ENCODE data around the gene PBXIP1.

The PBXIP1 gene

DNA sequence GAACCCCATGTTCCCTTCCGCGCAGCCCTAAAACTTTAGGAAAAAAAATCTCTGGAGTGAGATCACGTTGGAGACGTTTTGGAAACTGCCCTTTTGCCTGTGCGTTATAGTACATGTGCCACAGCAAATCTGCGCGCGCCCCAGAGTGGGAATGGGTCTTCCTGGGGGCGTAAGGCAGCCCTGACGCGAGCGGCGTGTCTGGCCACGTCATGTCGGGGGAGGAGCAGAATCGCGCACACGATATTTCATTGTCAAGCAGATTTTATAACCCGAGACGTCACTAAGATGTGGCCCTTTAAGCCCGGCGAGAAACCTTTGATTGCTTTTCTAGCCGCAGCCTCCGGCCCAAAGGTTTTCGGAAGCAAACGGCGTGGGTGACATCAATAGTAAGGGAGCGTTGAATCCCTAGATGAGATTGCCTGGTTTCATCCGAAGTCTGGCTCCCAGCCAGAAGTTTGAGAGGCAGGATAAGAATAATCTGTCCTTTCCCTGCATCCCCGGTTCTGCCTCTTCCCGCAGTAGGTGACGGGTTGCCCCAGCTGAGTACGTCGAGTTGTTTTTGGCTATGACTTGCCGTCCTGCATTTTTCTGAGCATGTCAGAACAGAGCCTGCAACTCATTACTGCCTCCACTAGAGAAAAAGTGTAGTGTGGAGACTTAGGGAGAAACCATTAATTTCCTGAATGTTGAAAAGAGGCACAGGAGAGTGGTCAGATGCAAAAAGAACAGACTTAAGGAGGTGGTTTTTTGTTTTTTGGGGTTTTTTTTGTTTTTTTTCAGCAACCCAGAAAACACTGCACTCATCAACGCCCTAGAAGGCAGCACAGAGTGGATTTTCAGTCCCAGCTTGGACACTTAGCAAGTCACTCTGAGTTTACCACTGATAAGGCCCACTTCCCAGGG lies 18.6 kb downstream of the PBXIP1 start:
- Histone ChIP-seq H3K4me1 (ENCODE audit: control insufficient read depth, low read depth, low read length) (peaks cover 12% of the 10 kb centered on the region), H3K27ac (ENCODE audit: low read length) (peak overlapping the region; percentile 100), H3K9ac (ENCODE audit: low read length) (peak overlapping the region; percentile 95)

GRCh38 chr1:154936555-154937084 lies 19.3 kb downstream of the PBXIP1 start, which contains the start of gene PMVK:
Gene PMVK, minus strand, starts transcription at chr1:154936719. Its CDS starts 34 bp downstream, at chr1:154936685.
- H3K9me3 ChIP-seq (ENCODE audit: control insufficient read depth, low read depth, low read length), result no peaks in the 10 kb centered on the region
- no peaks in the 10 kb centered on the region for H3K27me3 ChIP-seq (ENCODE audit: control insufficient read depth, insufficient read depth, low read length)
- peak within 1 kb of the TSS; percentile 90 for H3K4me3 ChIP-seq (ENCODE audit: low read length)
- H3K9ac ChIP-seq (ENCODE audit: low read length), result peak within 1 kb of the TSS; percentile 95
- H3K4me1 ChIP-seq (ENCODE audit: control insufficient read depth, low read depth, low read length), result peaks cover 12% of the 10 kb centered on the region
- peak within 1 kb of the TSS; percentile 100 for H3K27ac ChIP-seq (ENCODE audit: low read length)
- H3K36me3 ChIP-seq (ENCODE audit: control insufficient read depth, low read depth, low read length), result no peaks in the 10 kb centered on the region

More for the DNA sequence above, 18.6 kb downstream of the PBXIP1 start:
- Histone ChIP-seq H3K9me3 (ENCODE audit: control insufficient read depth, low read depth, low read length) (no peaks in the 10 kb centered on the region), H3K4me3 (ENCODE audit: low read length) (peak overlapping the region; percentile 90), H3K27me3 (ENCODE audit: control insufficient read depth, insufficient read depth, low read length) (no peaks in the 10 kb centered on the region), H3K36me3 (ENCODE audit: control insufficient read depth, low read depth, low read length) (no peaks in the 10 kb centered on the region)

- Histone ChIP-seq H3K9me3 (ENCODE audit: control insufficient read depth, low read depth, low read length) (no peaks in the 10 kb centered on the region), H3K27ac (ENCODE audit: low read length) (peak overlapping the region; percentile 100), H3K27me3 (ENCODE audit: control insufficient read depth, insufficient read depth, low read length) (no peaks in the 10 kb centered on the region), H3K4me3 (ENCODE audit: low read length) (peak overlapping the region; percentile 90), H3K9ac (ENCODE audit: low read length) (peak overlapping the region; percentile 95), H3K36me3 (ENCODE audit: control insufficient read depth, low read depth, low read length) (no peaks in the 10 kb centered on the region), H3K4me1 (ENCODE audit: control insufficient read depth, low read depth, low read length) (peaks cover 12% of the 10 kb centered on the region)
These were observed 19.9 kb downstream of the PBXIP1 start for GRCh38 chr1:154935749-154936554.

DNA sequence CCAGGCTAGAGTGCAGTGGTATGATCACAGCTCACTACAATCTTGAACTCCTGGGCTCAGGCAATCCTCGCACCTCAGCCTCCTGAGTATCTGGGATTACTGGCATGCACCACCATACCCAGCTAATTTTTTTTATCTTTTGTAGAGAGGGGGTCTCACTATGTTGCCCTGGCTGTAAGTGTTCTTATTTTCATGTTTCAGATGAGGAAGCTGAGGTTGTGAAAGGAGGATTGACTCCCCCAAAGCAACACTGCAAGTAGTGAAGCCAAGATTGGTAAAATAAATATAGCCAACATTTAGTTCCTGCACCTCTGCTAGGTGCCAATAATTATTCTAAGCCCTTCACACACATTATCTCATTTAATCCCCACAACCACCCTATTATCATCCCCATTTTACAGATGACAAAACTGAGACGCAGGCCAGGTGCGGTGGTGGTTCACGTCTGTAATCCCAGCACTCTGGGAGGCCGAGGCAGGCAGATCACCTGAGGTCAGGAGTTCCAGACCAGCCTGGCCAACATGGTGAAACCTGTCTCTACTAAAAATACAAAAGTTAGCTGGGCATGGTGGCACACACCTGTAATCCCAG lies 21.4 kb downstream of the PBXIP1 start:
- Histone ChIP-seq H3K4me1 (ENCODE audit: control insufficient read depth, low read depth, low read length) (peaks cover 6% of the 10 kb centered on the region), H3K9ac (ENCODE audit: low read length) (no peak overlapping the region), H3K9me3 (ENCODE audit: control insufficient read depth, low read depth, low read length) (no peaks in the 10 kb centered on the region), H3K27me3 (ENCODE audit: control insufficient read depth, insufficient read depth, low read length) (no peaks in the 10 kb centered on the region), H3K4me3 (ENCODE audit: low read length) (no peak overlapping the region), H3K36me3 (ENCODE audit: control insufficient read depth, low read depth, low read length) (no peaks in the 10 kb centered on the region), H3K27ac (ENCODE audit: low read length) (no peak overlapping the region)

DNA sequence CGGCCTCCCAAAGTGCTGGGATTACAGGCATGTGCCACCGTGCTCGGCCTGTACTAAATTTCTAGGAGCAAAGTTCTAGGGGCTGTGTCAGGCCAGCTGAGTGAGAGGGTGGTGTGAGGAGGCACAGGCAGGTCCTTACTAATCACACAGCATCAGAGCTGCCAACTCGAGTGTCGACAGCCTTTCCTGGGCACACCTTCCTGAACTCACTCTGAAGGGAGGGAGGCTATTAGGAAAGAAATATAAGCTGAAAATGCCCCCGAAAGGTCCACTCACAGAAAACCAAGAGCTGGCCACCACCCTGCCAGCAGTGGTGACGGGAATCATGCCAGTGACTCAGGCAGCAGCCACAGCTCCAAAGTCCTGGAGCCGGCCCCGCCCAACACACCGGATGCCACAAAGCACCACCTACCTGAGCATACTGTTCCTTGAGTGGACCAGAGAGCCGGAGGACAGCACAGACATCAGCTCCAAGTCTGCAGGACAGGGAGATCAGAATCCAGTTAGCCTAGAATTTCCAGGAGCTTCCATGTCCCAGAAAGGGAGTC lies 23.9 kb downstream of the PBXIP1 start:
- no peaks in the 10 kb centered on the region for H3K9me3 ChIP-seq (ENCODE audit: control insufficient read depth, low read depth, low read length)
- H3K27ac ChIP-seq (ENCODE audit: low read length), result no peak overlapping the region
- H3K4me1 ChIP-seq (ENCODE audit: control insufficient read depth, low read depth, low read length), result no peaks in the 10 kb centered on the region
- H3K36me3 ChIP-seq (ENCODE audit: control insufficient read depth, low read depth, low read length), result no peaks in the 10 kb centered on the region
- no peak overlapping the region for H3K4me3 ChIP-seq (ENCODE audit: low read length)
- H3K9ac ChIP-seq (ENCODE audit: low read length), result no peak overlapping the region
- H3K27me3 ChIP-seq (ENCODE audit: control insufficient read depth, insufficient read depth, low read length), result no peaks in the 10 kb centered on the region

- H3K4me3 ChIP-seq (ENCODE audit: low read length), result no peak overlapping the region
- H3K27ac ChIP-seq (ENCODE audit: low read length), result no peak overlapping the region
- no peak overlapping the region for H3K9ac ChIP-seq (ENCODE audit: low read length)
- H3K9me3 ChIP-seq (ENCODE audit: control insufficient read depth, low read depth, low read length), result no peaks in the 10 kb centered on the region
- H3K4me1 ChIP-seq (ENCODE audit: control insufficient read depth, low read depth, low read length), result no peaks in the 10 kb centered on the region
- no peaks in the 10 kb centered on the region for H3K27me3 ChIP-seq (ENCODE audit: control insufficient read depth, insufficient read depth, low read length)
- H3K36me3 ChIP-seq (ENCODE audit: control insufficient read depth, low read depth, low read length), result peaks cover 14% of the 10 kb centered on the region
These were observed 29.7 kb downstream of the PBXIP1 start for GRCh38 chr1:154926201-154926600.

GRCh38 chr1:154925335-154926170 lies 30.3 kb downstream of the PBXIP1 start:
- no peak overlapping the region for H3K27ac ChIP-seq (ENCODE audit: low read length)
- no peaks in the 10 kb centered on the region for H3K4me1 ChIP-seq (ENCODE audit: control insufficient read depth, low read depth, low read length)
- no peaks in the 10 kb centered on the region for H3K27me3 ChIP-seq (ENCODE audit: control insufficient read depth, insufficient read depth, low read length)
- no peaks in the 10 kb centered on the region for H3K9me3 ChIP-seq (ENCODE audit: control insufficient read depth, low read depth, low read length)
- H3K9ac ChIP-seq (ENCODE audit: low read length), result no peak overlapping the region
- peaks cover 14% of the 10 kb centered on the region for H3K36me3 ChIP-seq (ENCODE audit: control insufficient read depth, low read depth, low read length)
- H3K4me3 ChIP-seq (ENCODE audit: low read length), result no peak overlapping the region

DNA sequence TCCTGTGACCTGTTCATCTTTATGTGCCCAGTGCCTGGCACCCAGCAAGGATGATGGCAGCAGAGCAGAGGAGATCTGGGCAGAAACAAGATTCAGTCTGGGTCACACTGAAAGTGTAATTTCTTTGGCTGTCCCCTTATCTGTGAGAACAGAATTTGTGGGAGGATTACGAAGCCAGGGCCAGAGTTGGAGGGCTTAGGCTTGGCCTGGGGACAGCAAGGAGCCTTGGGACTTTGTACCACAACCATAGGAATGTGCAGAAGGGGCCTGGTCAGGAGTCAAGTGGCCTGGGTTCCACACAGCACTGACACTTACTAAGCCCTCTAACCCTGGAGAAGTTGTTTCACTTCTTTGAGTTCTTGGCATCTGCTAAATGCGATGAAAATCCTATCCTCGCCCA lies 32.2 kb downstream of the PBXIP1 start:
- Histone ChIP-seq H3K27ac (ENCODE audit: low read length) (no peak overlapping the region), H3K4me1 (ENCODE audit: control insufficient read depth, low read depth, low read length) (no peaks in the 10 kb centered on the region), H3K9ac (ENCODE audit: low read length) (no peak overlapping the region), H3K36me3 (ENCODE audit: control insufficient read depth, low read depth, low read length) (peaks cover 14% of the 10 kb centered on the region), H3K9me3 (ENCODE audit: control insufficient read depth, low read depth, low read length) (no peaks in the 10 kb centered on the region), H3K4me3 (ENCODE audit: low read length) (no peak overlapping the region), H3K27me3 (ENCODE audit: control insufficient read depth, insufficient read depth, low read length) (no peaks in the 10 kb centered on the region)

DNA sequence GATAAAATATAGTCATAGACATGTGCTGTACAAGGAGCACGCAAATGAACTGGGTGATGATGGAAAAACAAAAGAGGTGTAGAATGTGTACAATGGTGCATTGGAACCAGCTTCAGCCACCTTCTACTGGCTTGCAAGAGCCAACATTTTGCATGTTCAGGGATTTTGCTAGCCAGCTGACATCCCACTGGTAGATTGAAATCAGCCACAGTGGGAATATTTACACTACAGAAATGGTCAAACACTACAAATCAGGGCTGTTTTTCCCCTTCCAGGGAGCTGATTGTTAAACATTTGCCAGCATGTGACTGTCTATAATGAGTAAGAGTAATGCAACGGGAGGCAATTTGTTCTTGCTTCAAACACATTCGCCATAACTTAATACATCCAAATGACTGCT lies 42.6 kb downstream of the PBXIP1 start:
- no peaks in the 10 kb centered on the region for H3K9me3 ChIP-seq (ENCODE audit: control insufficient read depth, low read depth, low read length)
- no peaks in the 10 kb centered on the region for H3K27me3 ChIP-seq (ENCODE audit: control insufficient read depth, insufficient read depth, low read length)
- H3K4me1 ChIP-seq (ENCODE audit: control insufficient read depth, low read depth, low read length), result no peaks in the 10 kb centered on the region
- H3K4me3 ChIP-seq (ENCODE audit: low read length), result no peak overlapping the region
- no peak overlapping the region for H3K27ac ChIP-seq (ENCODE audit: low read length)
- H3K36me3 ChIP-seq (ENCODE audit: control insufficient read depth, low read depth, low read length), result no peaks in the 10 kb centered on the region
- H3K9ac ChIP-seq (ENCODE audit: low read length), result no peak overlapping the region

- Histone ChIP-seq H3K9me3 (ENCODE audit: control insufficient read depth, low read depth, low read length) (no peaks in the 10 kb centered on the region), H3K9ac (ENCODE audit: low read length) (no peak overlapping the region), H3K4me1 (ENCODE audit: control insufficient read depth, low read depth, low read length) (no peaks in the 10 kb centered on the region), H3K36me3 (ENCODE audit: control insufficient read depth, low read depth, low read length) (no peaks in the 10 kb centered on the region), H3K27ac (ENCODE audit: low read length) (no peak overlapping the region), H3K4me3 (ENCODE audit: low read length) (no peak overlapping the region), H3K27me3 (ENCODE audit: control insufficient read depth, insufficient read depth, low read length) (no peaks in the 10 kb centered on the region)
These were observed 43.1 kb downstream of the PBXIP1 start for GRCh38 chr1:154912755-154913154.
